SK-N-SH (cell line): ENCODE data around the gene FAM221B. TPM values are rescaled to one million over a fixed set of nuclear protein-coding genes. Genes with fewer than 3 reads are reported as not detected.

Source experiments
- CTCF ChIA-PET: fragments of 300-600, 350-600 bp; formaldehyde crosslinking; extraction: SDS; loops from one replicate; lab custom pipeline; 2021; lab: Yijun Ruan, JAX
- POLR2A ChIA-PET: fragments of 350-600 bp; sonication (Branson Sonifier 250); formaldehyde crosslinking; extraction: SDS; loops from one replicate; lab custom pipeline; 2020; ENCODE audit warnings: antibody characterized with exemption, inconsistent platforms; lab: Yijun Ruan, JAX
- DNase-seq: peaks from one replicate; pipeline ENCODE4 v3.0.0; 2012
- H2AFZ ChIP-seq: fragments of 200-600 bp; sonication (generic); 2 replicates; pipeline ENCODE4 v1.8.1; 2016; ENCODE audit warnings: antibody characterized with exemption, mild to moderate bottlenecking, low read depth
- H3F3A ChIP-seq: fragments of 200-600 bp; sonication (generic); replicated peaks from 2 replicates; pipeline ENCODE3; 2016; ENCODE audit warnings: antibody characterized with exemption, mild to moderate bottlenecking; ENCODE audit not compliant: insufficient read depth
- H3K27ac ChIP-seq, 2 experiments: fragments of 200-500 bp in 1 of 2; fragments of 200-600 bp in 1 of 2; sonication (Bioruptor generic) in 1 of 2; sonication (generic), shearing (Covaris generic) in 1 of 2; 2 replicates each; pipeline versions ENCODE4 v1.5.1 to v1.6.1; 2014 to 2016; ENCODE audit warnings: low read depth in 2 of 2, inconsistent platforms in 1 of 2, low read length in 1 of 2, mild to moderate bottlenecking in 1 of 2, mixed read lengths in 1 of 2
- H3K27me3 ChIP-seq: fragments of 200-600 bp; sonication (generic), shearing (Covaris generic); 2 replicates; pipeline ENCODE4 v1.6.1; 2016; ENCODE audit warnings: mixed run types; ENCODE audit not compliant: insufficient read depth
- H3K36me3 ChIP-seq, 2 experiments: fragments of 200-500 bp in 1 of 2; fragments of 200-600 bp in 1 of 2; sonication (Bioruptor generic) in 1 of 2; sonication (generic) in 1 of 2; replicated peaks in 1 of 2; 2 replicates each; pipeline versions ENCODE3 to v1.5.1; 2014 to 2016; ENCODE audit warnings: low read length in 1 of 2, mild to moderate bottlenecking in 1 of 2; ENCODE audit not compliant: insufficient read depth in 2 of 2, control insufficient read depth in 1 of 2
- H3K4me1 ChIP-seq, 2 experiments: fragments of 200-500 bp in 1 of 2; fragments of 200-600 bp in 1 of 2; sonication (Bioruptor generic) in 1 of 2; sonication (generic), shearing (Covaris generic) in 1 of 2; 2 replicates each; pipeline versions ENCODE4 v1.5.1 to v1.6.1; 2014 to 2016; ENCODE audit warnings: low read depth in 1 of 2, low read length in 1 of 2, mixed run types in 1 of 2; ENCODE audit not compliant: insufficient read depth in 2 of 2, control insufficient read depth in 1 of 2
- H3K4me2 ChIP-seq: fragments of 200-600 bp; sonication (generic), shearing (Covaris generic); 2 replicates; pipeline ENCODE4 v1.6.1; 2017; ENCODE audit warnings: mixed run types
- H3K4me3 ChIP-seq, 2 experiments: fragments of 200-500 bp in 1 of 2; fragments of 200-600 bp in 1 of 2; sonication (Bioruptor generic) in 1 of 2; sonication (generic), shearing (Covaris generic) in 1 of 2; 2 replicates each; pipeline versions ENCODE4 v1.5.1 to v1.8.1; 2014 to 2016; ENCODE audit warnings: low read depth in 2 of 2, inconsistent platforms in 1 of 2, low read length in 1 of 2, mild to moderate bottlenecking in 1 of 2, mixed read lengths in 1 of 2, moderate library complexity in 1 of 2
- H3K79me2 ChIP-seq: fragments of 200-600 bp; sonication (generic); 2 replicates; pipeline ENCODE4 v1.8.1; 2017; ENCODE audit warnings: mild to moderate bottlenecking; ENCODE audit not compliant: insufficient read depth
- H3K9ac ChIP-seq: fragments of 200-600 bp; sonication (generic); 2 replicates; pipeline ENCODE4 v1.6.1; 2017; ENCODE audit warnings: mixed run types
- H3K9me2 ChIP-seq: fragments of 200-600 bp; sonication (generic); 2 replicates; pipeline ENCODE4 v1.6.1; 2017; ENCODE audit warnings: mixed run types
- H3K9me3 ChIP-seq: fragments of 200-600 bp; sonication (generic); 2 replicates; pipeline ENCODE4 v1.6.1; 2017; ENCODE audit warnings: mixed run types, mild to moderate bottlenecking, moderate library complexity
- H4K20me1 ChIP-seq: fragments of 200-600 bp; sonication (generic); 2 replicates; pipeline ENCODE4 v1.6.1; 2017; ENCODE audit warnings: mild to moderate bottlenecking, mixed run types; ENCODE audit not compliant: insufficient read depth
- EP300 ChIP-seq, 2 experiments: IDR thresholded peaks; 2 replicates each; pipeline versions ENCODE4 v1.4.0 to v1.6.1; 2012; ENCODE audit warnings: borderline replicate concordance in 1 of 2, low read depth in 1 of 2, low read length in 1 of 2
- EZH2phosphoT487 ChIP-seq: fragments of 200-600 bp; sonication (generic); IDR thresholded peaks from 2 replicates; pipeline ENCODE4 v1.6.1; 2017; ENCODE audit warnings: low read depth, mixed run types, mild to moderate bottlenecking, antibody characterized with exemption, moderate library complexity, borderline replicate concordance
- FOSL2 ChIP-seq: IDR thresholded peaks from 2 replicates; pipeline ENCODE4 v1.4.0; 2012; ENCODE audit warnings: low read depth, mild to moderate bottlenecking, moderate library complexity, borderline replicate concordance
- FOXJ3 ChIP-seq: sonication (generic); formaldehyde crosslinking; IDR thresholded peaks from 2 replicates; pipeline ENCODE4 v1.5.1; 2020; ENCODE audit warnings: mild to moderate bottlenecking, missing genetic modification reagents
- MEF2A ChIP-seq: IDR thresholded peaks from 2 replicates; pipeline ENCODE4 v1.4.0; 2012; ENCODE audit warnings: low read depth, borderline replicate concordance
- SIN3A ChIP-seq: IDR thresholded peaks from 2 replicates; pipeline ENCODE4 v1.6.1; 2012; ENCODE audit warnings: low read depth, mild to moderate bottlenecking, low read length, moderate library complexity, borderline replicate concordance
- SMC3 ChIP-seq: IDR thresholded peaks from 2 replicates; pipeline ENCODE4 v1.6.1; 2012; ENCODE audit warnings: low read depth, low read length, improper control_type of control experiment
- TCF12 ChIP-seq: IDR thresholded peaks from 2 replicates; pipeline ENCODE4 v1.4.0; 2012
- TEAD4 ChIP-seq: IDR thresholded peaks from 2 replicates; pipeline ENCODE4 v1.4.0; 2012; ENCODE audit warnings: mild to moderate bottlenecking, borderline replicate concordance; ENCODE audit not compliant: insufficient read depth
- YY1 ChIP-seq: IDR thresholded peaks from 2 replicates; pipeline ENCODE4 v1.4.0; 2012; ENCODE audit warnings: low read depth, mild to moderate bottlenecking
- WGBS: methylation state at CpG from one replicate; pipeline ENCODE4 v1.1.6; 2017; ENCODE audit warnings: low lambda C conversion rate; 5-methylcytosine and 5-hydroxymethylcytosine counted together
- polyA plus RNA-seq, 3 experiments: library from polyadenylated mRNA; depleted of rRNA; stranded (reverse); fragments of >200 nt; gene quantifications; 2 replicates each; pipeline ENCODE4 v1.2.3, GENCODE V29; 2012
- TF ChIP-seq, protein P1 (sequence below): IDR thresholded peaks from 2 replicates; pipeline ENCODE4 v1.4.0; 2012; ENCODE audit warnings: low read depth, borderline replicate concordance
- TF ChIP-seq, protein P2 (sequence below): fragments of 150-350 bp; IDR thresholded peaks from 2 replicates; pipeline ENCODE4 v1.6.1; 2016; ENCODE audit warnings: mild to moderate bottlenecking, low read depth, low read length
- TF ChIP-seq, protein P3 (sequence below): IDR thresholded peaks from 2 replicates; pipeline ENCODE4 v1.4.0; 2012; ENCODE audit warnings: low read depth, borderline replicate concordance
- TF ChIP-seq, protein P4 (sequence below): IDR thresholded peaks from 2 replicates; pipeline ENCODE4 v1.4.0; 2012; ENCODE audit warnings: low read depth

The FAM221B gene
- polyA plus RNA-seq, 1 of the 3 experiments (the other 2 are of a cell fraction) = not detected

DNA sequence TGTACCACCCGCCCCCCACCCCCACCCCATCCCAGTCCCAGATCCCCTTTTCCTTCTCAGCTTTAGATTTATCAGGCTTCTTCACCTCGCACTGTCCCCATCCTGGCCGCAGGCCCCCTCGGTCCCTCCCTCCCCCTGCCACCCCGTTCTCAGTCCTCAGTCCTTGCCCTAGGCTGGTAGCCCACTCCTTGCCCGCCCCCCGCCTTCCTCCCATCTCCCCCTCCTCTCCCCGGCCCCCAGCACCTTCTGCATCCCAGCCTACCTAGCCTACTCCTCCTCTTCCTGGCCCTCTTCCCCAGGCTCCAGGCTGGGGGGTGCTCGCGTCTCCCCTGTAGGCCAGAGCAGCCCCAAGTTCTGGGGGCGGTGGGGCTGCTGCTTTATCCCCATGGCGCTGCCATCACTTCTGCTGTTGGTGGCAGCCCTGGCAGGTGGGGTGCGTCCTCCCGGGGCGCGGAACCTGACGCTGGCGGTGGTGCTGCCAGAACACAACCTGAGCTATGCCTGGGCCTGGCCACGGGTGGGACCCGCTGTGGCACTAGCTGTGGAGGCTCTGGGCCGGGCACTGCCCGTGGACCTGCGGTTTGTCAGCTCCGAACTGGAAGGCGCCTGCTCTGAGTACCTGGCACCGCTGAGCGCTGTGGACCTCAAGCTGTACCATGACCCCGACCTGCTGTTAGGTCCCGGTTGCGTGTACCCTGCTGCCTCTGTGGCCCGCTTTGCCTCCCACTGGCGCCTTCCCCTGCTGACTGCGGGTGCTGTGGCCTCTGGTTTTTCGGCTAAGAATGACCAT, 36.3 kb downstream of the FAM221B start (continued):
- TF ChIP-seq, protein P1, sequence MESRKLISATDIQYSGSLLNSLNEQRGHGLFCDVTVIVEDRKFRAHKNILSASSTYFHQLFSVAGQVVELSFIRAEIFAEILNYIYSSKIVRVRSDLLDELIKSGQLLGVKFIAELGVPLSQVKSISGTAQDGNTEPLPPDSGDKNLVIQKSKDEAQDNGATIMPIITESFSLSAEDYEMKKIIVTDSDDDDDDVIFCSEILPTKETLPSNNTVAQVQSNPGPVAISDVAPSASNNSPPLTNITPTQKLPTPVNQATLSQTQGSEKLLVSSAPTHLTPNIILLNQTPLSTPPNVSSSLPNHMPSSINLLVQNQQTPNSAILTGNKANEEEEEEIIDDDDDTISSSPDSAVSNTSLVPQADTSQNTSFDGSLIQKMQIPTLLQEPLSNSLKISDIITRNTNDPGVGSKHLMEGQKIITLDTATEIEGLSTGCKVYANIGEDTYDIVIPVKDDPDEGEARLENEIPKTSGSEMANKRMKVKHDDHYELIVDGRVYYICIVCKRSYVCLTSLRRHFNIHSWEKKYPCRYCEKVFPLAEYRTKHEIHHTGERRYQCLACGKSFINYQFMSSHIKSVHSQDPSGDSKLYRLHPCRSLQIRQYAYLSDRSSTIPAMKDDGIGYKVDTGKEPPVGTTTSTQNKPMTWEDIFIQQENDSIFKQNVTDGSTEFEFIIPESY = no peak
- TF ChIP-seq MEF2A = no peak
- TF ChIP-seq, all 33 proteins: peak for 0

DNA sequence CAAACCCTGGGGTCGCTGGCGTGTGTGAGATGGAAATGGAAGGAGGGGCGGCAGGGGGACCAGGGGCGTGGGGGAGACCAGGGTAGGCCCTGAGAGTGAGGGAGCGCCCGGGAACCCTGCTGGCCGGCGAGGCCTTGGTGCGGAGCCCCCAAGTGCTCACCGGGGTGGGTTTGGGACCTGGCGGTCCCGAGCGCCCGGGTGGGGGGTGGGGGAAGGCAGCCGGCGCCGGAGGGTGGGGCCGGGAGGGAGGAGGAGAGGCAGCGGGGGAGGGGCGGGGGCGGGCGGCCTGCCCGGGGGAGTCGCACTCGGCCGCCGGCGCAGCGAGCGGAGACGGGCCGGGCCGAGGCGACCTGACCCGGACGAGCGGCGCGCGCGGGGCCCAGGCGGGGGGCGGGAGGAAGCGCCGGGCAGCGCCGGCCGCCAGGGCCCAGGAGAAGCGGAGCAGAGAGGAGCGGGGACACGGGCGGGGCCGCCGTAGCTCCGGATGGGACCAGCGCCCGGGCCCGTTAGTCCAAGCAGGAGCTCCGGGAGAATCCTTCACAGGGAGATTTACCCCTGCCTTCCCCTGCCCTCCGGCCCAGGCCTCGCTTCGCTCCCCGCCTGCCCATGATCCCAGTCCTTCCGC, 37.1 kb downstream of the FAM221B start, which contains the start of gene NPR2:
Gene NPR2 (plus strand): TSS at position 295 of the 625 bp plus-strand sequence. CDS start 818 bp downstream, outside the sequence.
- H3K9me3 ChIP-seq = no peaks in the 10 kb centered on the region
- no peaks in the 10 kb centered on the region for H3K79me2 ChIP-seq
- no peaks in the 10 kb centered on the region for H3K9me2 ChIP-seq
- peaks cover 4% of the 10 kb centered on the region for H3F3A ChIP-seq
- H3K4me1 ChIP-seq = peaks cover 0 to 12% of the 10 kb centered on the region in 2 experiments; a peak in 1 of 4 replicates
- TF ChIP-seq, protein P2, sequence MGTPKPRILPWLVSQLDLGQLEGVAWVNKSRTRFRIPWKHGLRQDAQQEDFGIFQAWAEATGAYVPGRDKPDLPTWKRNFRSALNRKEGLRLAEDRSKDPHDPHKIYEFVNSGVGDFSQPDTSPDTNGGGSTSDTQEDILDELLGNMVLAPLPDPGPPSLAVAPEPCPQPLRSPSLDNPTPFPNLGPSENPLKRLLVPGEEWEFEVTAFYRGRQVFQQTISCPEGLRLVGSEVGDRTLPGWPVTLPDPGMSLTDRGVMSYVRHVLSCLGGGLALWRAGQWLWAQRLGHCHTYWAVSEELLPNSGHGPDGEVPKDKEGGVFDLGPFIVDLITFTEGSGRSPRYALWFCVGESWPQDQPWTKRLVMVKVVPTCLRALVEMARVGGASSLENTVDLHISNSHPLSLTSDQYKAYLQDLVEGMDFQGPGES = no peak
- no peak for TF ChIP-seq TCF12
- no peak for TF ChIP-seq EZH2phosphoT487
- TF ChIP-seq FOXJ3 (CRISPR knock-in tag) = no peak
- no peak for TF ChIP-seq YY1
- no peak for TF ChIP-seq SMC3
- TF ChIP-seq TEAD4 = no peak
- no peak for TF ChIP-seq SIN3A
- TF ChIP-seq EP300 (IDR thresholded peaks at IDR 0.05; ENCODE audit: borderline replicate concordance in 1 of 2, low read depth in 1 of 2, low read length in 1 of 2) = no peak
- TF ChIP-seq, protein P1 = no peak
- no peak for TF ChIP-seq FOSL2
- TF ChIP-seq, protein P3, sequence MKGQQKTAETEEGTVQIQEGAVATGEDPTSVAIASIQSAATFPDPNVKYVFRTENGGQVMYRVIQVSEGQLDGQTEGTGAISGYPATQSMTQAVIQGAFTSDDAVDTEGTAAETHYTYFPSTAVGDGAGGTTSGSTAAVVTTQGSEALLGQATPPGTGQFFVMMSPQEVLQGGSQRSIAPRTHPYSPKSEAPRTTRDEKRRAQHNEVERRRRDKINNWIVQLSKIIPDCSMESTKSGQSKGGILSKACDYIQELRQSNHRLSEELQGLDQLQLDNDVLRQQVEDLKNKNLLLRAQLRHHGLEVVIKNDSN = no peak
- TF ChIP-seq, protein P4, sequence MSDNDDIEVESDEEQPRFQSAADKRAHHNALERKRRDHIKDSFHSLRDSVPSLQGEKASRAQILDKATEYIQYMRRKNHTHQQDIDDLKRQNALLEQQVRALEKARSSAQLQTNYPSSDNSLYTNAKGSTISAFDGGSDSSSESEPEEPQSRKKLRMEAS = no peak
- DNase-seq = peak; percentile 71
- POLR2A ChIA-PET = interaction anchor here (1.0 kb wide), 1 partner anchor 21 kb away, joined by 5 read pairs; the partner anchor contains the start of gene SPAG8
- no peak within 1 kb of the TSS for H3K27ac ChIP-seq
- H3K36me3 ChIP-seq = peaks cover 0 to 3% of the 10 kb centered on the region in 2 experiments
- 0 out of 2 replicates have a peak within 1 kb of the TSS, but pooled peaks have one; percentile 19 for H3K4me2 ChIP-seq
- peak within 1 kb of the TSS; percentile 66; the same call in 1 of the 2 replicates for H2AFZ ChIP-seq
- no peak within 1 kb of the TSS for H3K9ac ChIP-seq
- CTCF ChIA-PET = interaction anchor here (1.6 to 6.5 kb wide), 4 partner anchors 21 to 90 kb away, joined by 4 to 136 read pairs (median 6); partner anchors contain the start of genes CREB3, SPAG8 and TLN1
- no peaks in the 10 kb centered on the region for H4K20me1 ChIP-seq
- no peaks in the 10 kb centered on the region for H3K27me3 ChIP-seq
- WGBS = 72% methylated on average over 58 of the region's 64 CpGs
- no peak within 1 kb of the TSS for H3K4me3 ChIP-seq
